ENCODE measurements around the gene C12orf42.

DNA sequence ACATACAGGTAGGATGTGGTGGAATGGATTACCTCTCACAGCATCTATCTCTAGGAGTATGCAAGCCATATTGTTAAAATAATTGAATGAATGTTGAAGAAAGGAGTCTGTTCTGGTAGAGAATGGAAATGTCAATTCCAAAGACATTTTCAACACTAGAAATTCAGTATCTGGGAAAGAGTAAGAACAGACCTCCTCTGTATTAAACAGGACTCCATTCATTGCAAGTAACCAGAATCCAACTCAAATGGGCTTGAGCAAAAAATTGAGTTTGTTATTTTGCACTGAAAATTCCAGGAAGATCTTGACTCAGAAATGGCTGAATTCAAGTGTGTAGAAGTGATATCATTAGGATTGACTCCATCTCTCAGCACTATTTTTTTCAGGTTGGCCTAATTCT lies 168.1 kb downstream of the C12orf42 start:
- TF ChIP-seq, protein P1, sequence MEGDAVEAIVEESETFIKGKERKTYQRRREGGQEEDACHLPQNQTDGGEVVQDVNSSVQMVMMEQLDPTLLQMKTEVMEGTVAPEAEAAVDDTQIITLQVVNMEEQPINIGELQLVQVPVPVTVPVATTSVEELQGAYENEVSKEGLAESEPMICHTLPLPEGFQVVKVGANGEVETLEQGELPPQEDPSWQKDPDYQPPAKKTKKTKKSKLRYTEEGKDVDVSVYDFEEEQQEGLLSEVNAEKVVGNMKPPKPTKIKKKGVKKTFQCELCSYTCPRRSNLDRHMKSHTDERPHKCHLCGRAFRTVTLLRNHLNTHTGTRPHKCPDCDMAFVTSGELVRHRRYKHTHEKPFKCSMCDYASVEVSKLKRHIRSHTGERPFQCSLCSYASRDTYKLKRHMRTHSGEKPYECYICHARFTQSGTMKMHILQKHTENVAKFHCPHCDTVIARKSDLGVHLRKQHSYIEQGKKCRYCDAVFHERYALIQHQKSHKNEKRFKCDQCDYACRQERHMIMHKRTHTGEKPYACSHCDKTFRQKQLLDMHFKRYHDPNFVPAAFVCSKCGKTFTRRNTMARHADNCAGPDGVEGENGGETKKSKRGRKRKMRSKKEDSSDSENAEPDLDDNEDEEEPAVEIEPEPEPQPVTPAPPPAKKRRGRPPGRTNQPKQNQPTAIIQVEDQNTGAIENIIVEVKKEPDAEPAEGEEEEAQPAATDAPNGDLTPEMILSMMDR (IDR thresholded peaks at IDR 0.05 in 2 of 3, conservative IDR thresholded peaks at IDR 0.05 in 1 of 3; ENCODE audit: borderline replicate concordance in 1 of 3, insufficient read depth in 1 of 3, low read depth in 2 of 3, low read length in 2 of 3), result no peak
- TF ChIP-seq EGR1 (IDR thresholded peaks at IDR 0.05; ENCODE audit: low read depth), result no peak
- TF ChIP-seq EZH2 (IDR thresholded peaks at IDR 0.05), result no peak

All from HCT116 (cell line).